Upper lobe of left lung (tissue), 4 donors: ENCODE data around the gene XXYLT1.

Source experiments
- CTCF ChIP-seq, 6 experiments: fragments of 450-650 bp in 4 of 6; fragments of 200-600 bp in 2 of 6; sonication (generic) in 2 of 6; IDR thresholded peaks; one replicate each; pipeline ENCODE4 v1.5.1; 2016 to 2019; ENCODE audit warnings: antibody characterized with exemption in 6 of 6
- EP300 ChIP-seq, 4 donors: sonication (generic); formaldehyde crosslinking; IDR thresholded peaks; one replicate each; pipeline ENCODE4 v1.5.1; 2017; ENCODE audit warnings: antibody characterized with exemption in 4 of 4, control low read depth in 2 of 4
- POLR2A ChIP-seq, 4 donors: fragments of 450-650 bp; IDR thresholded peaks; one replicate each; pipeline ENCODE4 v1.5.1; 2016 to 2017; ENCODE audit warnings: antibody characterized with exemption in 4 of 4, mild to moderate bottlenecking in 2 of 4
- POLR2AphosphoS5 ChIP-seq, 2 donors: sonication (generic); formaldehyde crosslinking; IDR thresholded peaks; one replicate each; pipeline ENCODE4 v1.5.1; 2017; ENCODE audit warnings: antibody characterized with exemption in 2 of 2

GRCh38 chr3:195238586-195239118 is 32.3 kb downstream of the XXYLT1 start:
- TF ChIP-seq POLR2AphosphoS5 (IDR thresholded peaks at IDR 0.05) (peak; percentile 22 to 59), CTCF (IDR thresholded peaks at IDR 0.05) (no peak), POLR2A (IDR thresholded peaks at IDR 0.05) (no peak), EP300 (IDR thresholded peaks at IDR 0.05) (peak in 2 of 4 donors; percentile 53 to 55)
